Amniotic epithelial cell (primary cell): ENCODE results near the gene PLEKHG3.
A peak's percentile ranks its signal among the peaks of the same experiment; 100 is the strongest.
"Not testable (repeated sequence)": the region's sequence is repeated elsewhere in the genome, so short reads cannot be mapped to it uniquely, and the experiment has no call there.

Experiments
- DNase-seq: peaks from one replicate; pipeline ENCODE4 v3.0.0-alpha.2; 2010; ENCODE audit warnings: low read depth

PLEKHG3 gene

GRCh38 chr14:64704143-64704742 lies at the start of gene PLEKHG3:
TSS of gene PLEKHG3 (plus strand) at chr14:64704424. CDS start at chr14:64727632, 23,208 bp downstream.
- peak; percentile 75 for DNase-seq

DNA sequence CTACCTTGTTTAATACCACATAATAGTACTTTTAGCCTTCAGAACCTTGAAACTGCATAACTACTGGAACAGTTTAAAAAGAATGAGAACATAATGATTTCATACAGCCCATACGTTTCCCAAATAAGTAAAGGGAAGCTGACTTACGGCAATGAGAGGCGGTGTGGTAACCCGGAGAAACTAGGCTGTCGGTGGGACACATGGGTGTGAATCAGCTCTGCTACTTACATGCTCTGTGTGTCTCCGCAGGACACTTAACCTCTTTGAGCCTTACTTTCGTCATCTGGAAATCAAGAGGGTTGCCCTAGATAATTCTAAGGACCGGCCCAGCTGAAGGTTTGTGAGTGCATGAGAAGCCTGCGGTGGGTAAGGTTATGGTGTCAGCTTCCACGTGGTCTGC lies 49.3 kb upstream of the PLEKHG3 start:
- peak; percentile 89 for DNase-seq

DNA sequence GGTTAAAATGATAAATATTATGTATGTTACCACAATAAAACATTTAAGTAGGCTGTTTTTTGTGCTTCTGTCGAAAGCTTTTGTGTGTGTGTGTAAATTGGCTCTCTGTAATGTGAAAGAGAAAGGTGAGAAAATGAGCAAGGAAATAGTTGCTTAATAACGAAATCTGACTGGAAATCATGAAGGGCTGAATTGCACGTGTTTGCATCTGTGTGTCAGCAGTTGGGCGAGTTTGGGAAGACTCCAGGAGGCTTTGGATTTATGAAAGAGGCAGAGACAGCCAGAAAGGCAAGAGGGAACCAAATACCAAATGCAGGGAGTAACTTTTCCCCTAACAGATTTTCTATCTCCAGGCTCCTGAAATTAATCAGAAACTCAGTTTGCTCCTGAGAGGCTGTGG lies 47.2 kb upstream of the PLEKHG3 start:
- DNase-seq: peak; percentile 62

DNA sequence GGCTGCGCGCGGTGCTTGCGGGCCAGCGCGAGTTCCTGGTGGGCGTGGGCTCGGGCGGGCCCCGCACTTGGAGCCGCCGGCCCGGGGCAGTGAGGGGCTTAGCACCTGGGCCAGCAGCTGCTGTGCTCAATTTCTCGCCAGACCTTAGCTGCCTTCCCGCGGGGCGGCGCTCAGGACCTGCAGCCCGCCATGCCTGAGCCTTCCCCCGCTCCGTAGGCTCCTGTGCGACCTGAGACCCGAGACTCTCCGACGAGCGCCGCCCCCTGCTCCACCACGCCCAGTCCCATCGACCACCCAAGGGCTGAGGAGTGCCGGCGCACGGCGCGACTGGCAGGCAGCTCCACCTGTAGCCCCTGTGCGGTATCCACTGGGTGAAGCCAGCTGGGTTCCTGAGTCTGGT lies 46.0 kb upstream of the PLEKHG3 start:
- DNase-seq: no peak

DNA sequence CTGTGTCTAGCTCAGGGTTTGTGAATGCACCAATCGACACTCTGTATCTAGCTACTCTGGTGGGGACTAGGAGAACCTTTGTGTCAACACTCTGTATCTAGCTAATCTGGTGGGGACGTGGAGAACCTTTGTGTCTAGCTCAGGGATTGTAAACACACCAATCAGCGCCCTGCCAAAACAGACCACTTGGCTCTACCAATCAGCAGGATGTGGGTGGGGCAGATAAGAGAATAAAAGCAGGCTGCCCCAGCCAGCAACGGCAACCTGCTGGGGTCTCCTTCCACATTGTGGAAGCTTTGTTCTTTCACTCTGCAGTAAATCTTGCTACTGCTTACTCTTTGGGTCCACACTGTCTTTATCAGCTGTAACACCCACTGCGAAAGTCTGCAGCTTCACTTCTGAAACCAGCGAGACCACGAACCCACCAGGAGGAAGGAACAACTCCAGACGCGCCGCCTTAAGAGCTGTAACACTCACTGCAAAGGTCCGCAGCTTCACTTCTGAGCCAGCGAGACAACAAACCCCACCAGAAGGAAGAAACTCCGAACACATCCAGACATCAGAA lies 45.4 kb upstream of the PLEKHG3 start:
- not testable (repeated sequence) for DNase-seq

GRCh38 chr14:64659366-64659765 lies 44.9 kb upstream of the PLEKHG3 start:
- DNase-seq: peak; percentile 42

- DNase-seq: peak; percentile 41
Observed at GRCh38 chr14:64663174-64663573, 41.0 kb upstream of the PLEKHG3 start.

DNA sequence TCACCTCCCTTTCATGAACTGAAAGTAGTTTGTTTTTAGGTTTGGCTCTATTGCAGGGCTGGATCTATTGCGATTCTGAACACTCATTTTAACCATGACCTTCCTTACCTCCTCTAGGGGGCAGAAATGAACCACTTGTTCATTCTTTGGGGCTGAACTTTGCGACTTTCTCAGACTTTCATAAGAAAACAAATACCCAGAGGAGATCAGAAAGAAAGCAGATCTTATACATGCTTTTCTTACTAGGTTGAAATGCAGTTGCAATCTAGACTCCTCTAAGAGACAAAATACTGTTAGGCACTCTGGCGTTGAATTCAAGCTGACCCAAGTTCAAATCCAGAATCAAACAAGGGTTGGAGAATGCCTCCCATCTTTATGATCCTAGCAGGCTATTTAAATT lies 32.6 kb upstream of the PLEKHG3 start:
- peak; percentile 68 for DNase-seq

DNA sequence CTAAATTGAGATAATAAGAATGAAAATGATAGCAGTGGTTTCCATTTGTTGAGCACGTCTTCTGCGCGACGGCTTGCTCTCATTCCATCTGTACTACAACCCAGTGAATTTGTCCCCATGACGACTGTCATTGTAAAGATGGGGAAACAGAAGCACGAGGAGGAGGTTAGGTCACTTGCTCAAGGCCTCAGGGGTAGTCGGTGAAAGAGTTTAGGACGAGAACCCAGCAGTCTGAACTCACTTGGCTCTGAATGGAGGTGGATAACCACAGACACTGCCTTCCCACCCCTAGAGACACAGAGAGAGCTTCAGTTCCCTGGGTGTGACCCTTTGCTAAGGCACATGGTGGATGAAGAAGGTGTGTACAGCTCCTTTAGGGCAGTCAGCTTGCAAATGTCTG lies 30.9 kb upstream of the PLEKHG3 start:
- DNase-seq: no peak

- peak; percentile 71 for DNase-seq
Observed at GRCh38 chr14:64673748-64674147, 30.5 kb upstream of the PLEKHG3 start.

DNA sequence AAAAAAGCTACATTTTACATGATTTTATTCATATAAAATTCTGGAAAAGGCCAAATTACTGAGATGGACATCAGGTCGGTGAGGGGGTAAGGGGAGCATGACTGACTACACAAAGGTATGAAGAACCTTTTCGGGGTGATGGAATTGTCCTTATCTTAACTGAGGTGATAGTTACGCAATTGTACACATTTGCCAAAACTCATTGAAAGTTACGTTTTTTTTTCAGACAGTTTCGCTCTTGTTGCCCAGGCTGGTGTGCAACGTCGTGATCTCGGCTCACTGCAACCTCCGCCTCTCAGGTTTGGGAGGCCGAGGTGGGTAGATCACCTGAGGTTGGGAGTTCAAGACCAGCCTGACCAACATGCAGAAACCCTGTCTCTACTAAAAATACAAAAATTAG lies 29.4 kb upstream of the PLEKHG3 start:
- no peak for DNase-seq

- DNase-seq: no peak
Observed at GRCh38 chr14:64675312-64675711, 28.9 kb upstream of the PLEKHG3 start.

- DNase-seq: no peak
Observed at GRCh38 chr14:64676410-64677008, 27.7 kb upstream of the PLEKHG3 start.

DNA sequence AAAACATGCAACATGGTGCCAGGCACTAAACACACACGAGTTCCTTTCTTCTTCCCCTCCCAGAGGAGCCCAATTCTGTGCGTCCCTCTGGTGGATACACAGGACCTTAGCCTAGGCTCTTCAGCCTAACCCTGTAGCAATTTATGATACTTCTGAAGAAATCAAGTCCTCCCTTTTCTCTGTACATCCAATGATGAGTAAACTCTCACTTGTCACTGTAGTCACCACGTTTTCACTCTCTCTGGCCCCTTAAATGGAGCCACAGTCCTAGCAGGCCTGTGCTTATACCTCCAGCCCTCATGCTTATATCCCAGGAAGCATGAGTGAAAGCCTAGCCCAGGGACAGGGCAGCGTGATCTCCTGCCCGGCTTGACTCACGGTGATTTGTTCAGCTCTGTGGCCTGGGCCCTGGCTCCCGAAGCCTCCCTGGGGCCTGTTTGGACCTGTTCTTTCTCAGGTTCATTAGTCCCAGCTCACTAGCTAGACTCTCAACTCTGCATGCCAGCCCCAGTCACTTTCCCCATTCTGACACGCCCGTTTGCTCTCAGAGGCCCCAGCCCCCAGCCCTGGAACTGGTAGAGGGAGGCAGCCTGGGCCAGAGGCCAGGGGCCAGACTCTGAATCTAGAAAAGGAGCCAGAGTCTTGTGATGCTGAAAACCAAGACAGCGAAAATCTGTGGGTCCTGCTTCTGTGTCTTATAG lies 24.1 kb upstream of the PLEKHG3 start:
- DNase-seq: peak; percentile 41

- no peak for DNase-seq
Observed at GRCh38 chr14:64680714-64681065, 23.5 kb upstream of the PLEKHG3 start.

DNA sequence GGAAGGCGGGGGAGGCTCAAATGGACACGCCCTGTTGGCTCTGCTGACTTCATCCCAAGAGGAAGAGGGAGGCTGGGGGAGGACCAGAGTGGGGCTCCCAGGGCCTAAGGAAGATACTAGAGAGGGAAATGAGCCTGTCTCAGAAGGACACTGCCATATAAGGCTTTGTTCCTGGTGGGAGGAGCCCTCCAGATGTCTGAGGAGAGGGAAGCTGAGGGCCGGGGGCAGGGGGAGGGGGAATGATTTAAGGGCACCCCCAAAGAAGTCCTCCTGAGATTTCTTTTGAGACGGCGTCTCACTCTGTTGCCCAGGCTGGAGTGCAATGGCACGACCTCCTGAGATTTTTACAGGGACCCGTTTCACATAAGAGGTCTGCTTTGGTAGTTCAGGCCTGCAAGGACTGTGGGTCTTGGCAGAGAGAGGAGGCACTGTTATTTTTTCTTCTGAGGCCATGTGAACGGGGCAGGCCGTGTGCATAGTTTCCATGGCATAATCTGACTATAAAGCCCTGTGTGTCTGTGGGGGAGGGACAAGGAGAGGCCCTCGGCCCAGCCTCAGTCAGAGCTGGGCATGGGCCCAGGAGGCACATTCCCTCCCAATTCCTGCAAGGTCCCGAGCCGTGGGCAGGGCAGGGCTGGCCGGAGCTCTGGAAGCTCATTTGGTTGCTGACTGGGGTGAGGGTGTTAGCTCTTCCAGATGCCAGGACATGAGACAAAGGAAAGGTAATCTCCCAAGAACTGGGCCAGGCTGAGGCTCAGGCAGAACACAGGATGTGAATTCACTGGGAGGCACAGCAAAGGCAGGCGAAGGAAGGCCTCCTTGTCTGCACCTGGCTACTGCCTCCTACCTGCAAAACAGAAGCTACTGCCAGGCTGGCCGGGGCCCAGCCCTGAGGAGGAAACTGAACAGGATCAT lies 22.2 kb upstream of the PLEKHG3 start:
- peak; percentile 79 for DNase-seq

DNA sequence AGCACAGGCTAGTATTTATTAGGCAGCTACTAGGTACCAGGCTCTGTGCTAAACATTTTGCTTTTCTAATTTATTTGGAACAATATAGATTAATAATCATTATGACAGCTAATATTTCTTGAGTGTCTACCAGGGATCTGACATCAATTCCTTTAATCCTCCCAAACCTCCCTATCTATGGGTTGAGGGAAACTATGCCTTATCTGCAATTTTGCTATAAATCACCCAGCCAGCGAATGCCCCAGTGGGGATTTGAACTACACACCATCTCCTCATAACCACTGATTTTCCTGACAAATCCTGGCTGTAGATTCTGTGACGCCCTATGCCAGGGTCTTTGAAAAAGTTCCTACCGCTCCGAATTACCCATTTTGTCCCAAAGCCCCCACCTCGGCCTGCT lies 21.4 kb upstream of the PLEKHG3 start:
- DNase-seq: peak; percentile 58

DNA sequence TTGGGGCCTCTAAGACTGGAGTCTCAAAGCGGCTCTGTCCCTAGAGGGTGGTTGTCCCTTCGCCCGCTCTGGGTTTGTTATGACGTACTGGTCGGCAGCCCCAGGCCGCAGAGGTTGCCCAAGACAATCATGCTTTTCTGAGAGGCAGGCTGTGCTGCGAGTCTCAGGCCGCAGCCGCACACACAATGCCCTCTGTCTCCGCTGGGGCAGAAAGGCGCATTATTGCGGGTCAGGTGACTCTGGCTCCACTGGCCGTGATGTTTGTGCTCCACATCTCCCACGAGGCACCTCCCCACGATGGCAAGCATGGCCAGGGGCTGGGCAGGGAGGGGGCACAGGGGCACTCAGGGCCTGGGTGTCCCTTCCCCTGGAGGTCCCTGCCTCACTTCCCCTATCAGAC lies 21.0 kb upstream of the PLEKHG3 start:
- DNase-seq: no peak

GRCh38 chr14:64684091-64684490 lies 20.1 kb upstream of the PLEKHG3 start:
- peak; percentile 88 for DNase-seq

GRCh38 chr14:64685371-64686281 lies 18.6 kb upstream of the PLEKHG3 start:
- DNase-seq: no peak

GRCh38 chr14:64686282-64686615 lies 18.0 kb upstream of the PLEKHG3 start:
- no peak for DNase-seq
